ENCODE results near the gene PRKCD.

Gene PRKCD

GRCh38 chr3:53232641-53233377 is 71.8 kb downstream of the PRKCD start:
- no peak for DNase-seq (ENCODE audit: extremely low read depth, insufficient read length)
- Histone ChIP-seq H3K27me3 (replicated peaks; ENCODE audit: control insufficient read depth, insufficient read depth, low read length) (no peaks in the 10 kb centered on the region), H3K36me3 (ENCODE audit: control insufficient read depth, insufficient read depth, low read length) (peaks cover 52% of the 10 kb centered on the region), H3K4me3 (replicated peaks; ENCODE audit: low read depth, low read length) (no peak overlapping the region)
- TF ChIP-seq CTCF (IDR thresholded peaks at IDR 0.05; ENCODE audit: insufficient read depth, low read length, poor library complexity, severe bottlenecking): no peak

GRCh38 chr3:53234130-53234840 is 73.3 kb downstream of the PRKCD start:
- no peaks in the 10 kb centered on the region for H3K27me3 ChIP-seq (replicated peaks; ENCODE audit: control insufficient read depth, insufficient read depth, low read length)
- TF ChIP-seq CTCF (IDR thresholded peaks at IDR 0.05; ENCODE audit: insufficient read depth, low read length, poor library complexity, severe bottlenecking): no peak
- DNase-seq (ENCODE audit: extremely low read depth, insufficient read length): no peak
- H3K36me3 ChIP-seq (ENCODE audit: control insufficient read depth, insufficient read depth, low read length): peaks cover 52% of the 10 kb centered on the region
- no peak overlapping the region for H3K4me3 ChIP-seq (replicated peaks; ENCODE audit: low read depth, low read length)

GRCh38 chr3:53234841-53235232 is 73.8 kb downstream of the PRKCD start:
- no peak for DNase-seq (ENCODE audit: extremely low read depth, insufficient read length)
- Histone ChIP-seq H3K27me3 (replicated peaks; ENCODE audit: control insufficient read depth, insufficient read depth, low read length) (no peaks in the 10 kb centered on the region), H3K4me3 (replicated peaks; ENCODE audit: low read depth, low read length) (no peak overlapping the region), H3K36me3 (ENCODE audit: control insufficient read depth, insufficient read depth, low read length) (peaks cover 52% of the 10 kb centered on the region)
- TF ChIP-seq CTCF (IDR thresholded peaks at IDR 0.05; ENCODE audit: insufficient read depth, low read length, poor library complexity, severe bottlenecking): no peak

GRCh38 chr3:53235545-53235944 is 74.5 kb downstream of the PRKCD start:
- no peaks in the 10 kb centered on the region for H3K27me3 ChIP-seq (replicated peaks; ENCODE audit: control insufficient read depth, insufficient read depth, low read length)
- no peak overlapping the region for H3K4me3 ChIP-seq (replicated peaks; ENCODE audit: low read depth, low read length)
- no peak for DNase-seq (ENCODE audit: extremely low read depth, insufficient read length)
- peaks cover 48% of the 10 kb centered on the region for H3K36me3 ChIP-seq (ENCODE audit: control insufficient read depth, insufficient read depth, low read length)
- TF ChIP-seq CTCF (IDR thresholded peaks at IDR 0.05; ENCODE audit: insufficient read depth, low read length, poor library complexity, severe bottlenecking): no peak

GRCh38 chr3:53236112-53236841 is 75.3 kb downstream of the PRKCD start:
- peaks cover 47% of the 10 kb centered on the region for H3K36me3 ChIP-seq (ENCODE audit: control insufficient read depth, insufficient read depth, low read length)
- H3K4me3 ChIP-seq (replicated peaks; ENCODE audit: low read depth, low read length): no peak overlapping the region
- no peak for TF ChIP-seq CTCF (IDR thresholded peaks at IDR 0.05; ENCODE audit: insufficient read depth, low read length, poor library complexity, severe bottlenecking)
- no peaks in the 10 kb centered on the region for H3K27me3 ChIP-seq (replicated peaks; ENCODE audit: control insufficient read depth, insufficient read depth, low read length)
- DNase-seq (ENCODE audit: extremely low read depth, insufficient read length): no peak

Data from GM06990 (cell line).